Muscle of leg (tissue), 11 donors: ENCODE data around the gene STX11. TPM values are rescaled to one million over a fixed set of nuclear protein-coding genes. Genes with fewer than 3 reads are reported as not detected.
A peak's percentile ranks its signal among the peaks of the same experiment; 100 is the strongest.
"Not testable (repeated sequence)": the region's sequence is repeated elsewhere in the genome, so short reads cannot be mapped to it uniquely, and the experiment has no call there.

Experiments used
- DNase-seq: peaks from one replicate; pipeline ENCODE4 v3.0.0; 2013
- H3K27ac ChIP-seq: one replicate; pipeline ENCODE4 v1.5.1; 2013; ENCODE audit warnings: mild to moderate bottlenecking, low read length, control low read depth
- H3K27me3 ChIP-seq: one replicate; pipeline ENCODE4 v1.6.1; 2013; ENCODE audit warnings: low read length; ENCODE audit not compliant: control insufficient read depth, insufficient read depth
- H3K36me3 ChIP-seq: one replicate; pipeline ENCODE4 v1.6.1; 2013; ENCODE audit warnings: low read length; ENCODE audit not compliant: control insufficient read depth, insufficient read depth
- H3K4me1 ChIP-seq: one replicate; pipeline ENCODE4 v1.6.1; 2013; ENCODE audit warnings: low read length; ENCODE audit not compliant: control insufficient read depth, insufficient read depth
- H3K4me3 ChIP-seq: one replicate; pipeline ENCODE4 v1.5.1; 2013; ENCODE audit warnings: low read length, control low read depth
- H3K9me3 ChIP-seq: replicated peaks from 2 replicates; pipeline ENCODE4 v1.6.1; 2013; ENCODE audit warnings: low read depth, low read length; ENCODE audit not compliant: control insufficient read depth
- WGBS: methylation state at CpG from one replicate; pipeline ENCODE4 v1.1.5; 2013; ENCODE audit warnings: missing lambda C conversion rate; ENCODE audit not compliant: insufficient coverage; 5-methylcytosine and 5-hydroxymethylcytosine counted together
- polyA plus RNA-seq, 8 donors: library from polyadenylated mRNA; unstranded; fragments of 120-200 nt; gene quantifications; one replicate each; pipeline versions ENCODE4 v1.2.1 to v1.2.3, GENCODE V29; 2013; ENCODE audit warnings: inconsistent platforms in 1 of 8, low replicate concordance in 1 of 8; ENCODE audit not compliant: insufficient read length in 8 of 8, insufficient read depth in 1 of 8
- total RNA-seq: library from RNA; stranded (reverse); fragments of 120-200 nt; gene quantifications from one replicate; pipeline ENCODE4 v1.2.4, GENCODE V29; 2013

STX11 gene
- total and polyA plus RNA-seq, 9 donors = 1.2 to 3.3 (median 2.3) TPM

GRCh38 chr6:144180354-144180753 is 30.0 kb downstream of the STX11 start:
- not testable (repeated sequence) for H3K9me3 ChIP-seq, DNase-seq, H3K4me3 ChIP-seq, H3K4me1 ChIP-seq, H3K36me3 ChIP-seq, H3K27me3 ChIP-seq, H3K27ac ChIP-seq
- WGBS = no CpG with 5 or more reads among the region's 1 CpG

GRCh38 chr6:144181639-144182038 is 31.3 kb downstream of the STX11 start:
- Histone ChIP-seq H3K27ac (no peak overlapping the region), H3K4me1 (no peaks in the 10 kb centered on the region), H3K36me3 (peaks cover 2% of the 10 kb centered on the region), H3K9me3 (no peaks in the 10 kb centered on the region), H3K4me3 (no peak overlapping the region), H3K27me3 (no peaks in the 10 kb centered on the region)
- 80% methylated on average over 1 of the region's 2 CpGs for WGBS
- DNase-seq = no peak

DNA sequence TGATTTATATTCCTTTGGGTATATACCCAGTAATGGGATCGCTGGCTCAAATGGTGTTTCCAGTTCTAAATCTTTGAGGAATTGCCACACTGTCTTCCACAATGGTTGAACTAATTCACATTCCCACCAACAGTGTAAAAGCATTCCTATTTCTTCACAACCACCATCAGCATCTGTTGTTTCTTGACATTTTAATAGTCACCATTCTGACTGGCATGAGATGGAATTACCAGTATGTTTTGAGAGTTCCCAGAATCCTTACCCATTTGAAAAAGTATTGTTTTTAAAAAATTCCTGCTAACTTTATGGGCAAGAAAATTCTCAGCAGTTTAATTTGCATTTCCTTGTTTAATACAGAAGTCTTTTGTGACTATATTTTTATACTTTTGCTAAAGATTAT is 33.9 kb downstream of the STX11 start:
- not testable (repeated sequence) for H3K27ac ChIP-seq, DNase-seq, H3K27me3 ChIP-seq, H3K4me1 ChIP-seq, H3K4me3 ChIP-seq, H3K9me3 ChIP-seq
- peaks cover 14% of the 10 kb centered on the region for H3K36me3 ChIP-seq
- no CpG with 5 or more reads among the region's 1 CpG for WGBS

DNA sequence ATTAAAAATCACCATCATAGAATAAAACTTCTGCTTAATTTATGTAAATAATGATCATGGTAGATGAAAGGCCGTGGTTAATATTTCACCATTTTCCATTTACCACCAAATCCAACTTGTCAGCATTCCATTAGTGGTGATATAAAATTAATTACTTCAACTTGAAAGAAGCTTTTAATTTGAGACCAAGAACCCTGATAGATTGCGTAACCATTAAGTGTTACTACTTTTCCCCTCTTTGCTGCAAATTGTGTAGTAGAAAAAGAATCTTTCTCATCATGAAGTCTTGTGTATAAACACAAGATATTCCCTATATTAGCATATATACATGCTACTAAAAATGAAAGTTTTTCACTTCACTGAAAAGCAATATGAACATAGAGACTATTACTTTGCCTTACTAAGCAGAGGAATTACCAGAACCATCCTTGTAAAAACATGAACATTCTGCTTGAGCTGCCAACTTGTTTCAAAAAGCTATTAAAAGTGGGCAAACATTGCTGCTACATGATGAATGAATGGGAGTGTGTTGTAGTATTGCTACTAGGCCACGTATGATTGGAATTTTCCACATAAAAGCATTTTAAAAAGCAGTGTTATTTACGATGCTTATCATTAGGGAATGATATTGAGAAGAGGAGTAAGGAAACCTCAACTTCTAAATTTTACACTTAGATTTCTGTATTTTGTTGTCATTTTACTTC is 35.0 kb downstream of the STX11 start:
- Histone ChIP-seq H3K4me3 (no peak overlapping the region), H3K9me3 (no peaks in the 10 kb centered on the region), H3K4me1 (no peaks in the 10 kb centered on the region), H3K27ac (no peak overlapping the region), H3K27me3 (no peaks in the 10 kb centered on the region), H3K36me3 (peaks cover 14% of the 10 kb centered on the region)
- no CpG with 5 or more reads among the region's 4 CpGs for WGBS
- no peak for DNase-seq

- no peak for DNase-seq
- peaks cover 3% of the 10 kb centered on the region for H3K4me1 ChIP-seq
- 61% methylated on average over 78 of the region's 79 CpGs for WGBS
- no peaks in the 10 kb centered on the region for H3K9me3 ChIP-seq
- no peak overlapping the region for H3K27ac ChIP-seq
- no peak overlapping the region for H3K4me3 ChIP-seq
- H3K27me3 ChIP-seq = no peaks in the 10 kb centered on the region
- H3K36me3 ChIP-seq = peaks cover 14% of the 10 kb centered on the region
These were observed 36.7 kb downstream of the STX11 start for GRCh38 chr6:144186817-144187625.

GRCh38 chr6:144189351-144189750 is 39.0 kb downstream of the STX11 start:
- Histone ChIP-seq H3K27me3 (no peaks in the 10 kb centered on the region), H3K9me3 (no peaks in the 10 kb centered on the region), H3K4me1 (peaks cover 3% of the 10 kb centered on the region), H3K36me3 (peaks cover 14% of the 10 kb centered on the region), H3K27ac (peak overlapping the region; percentile 49), H3K4me3 (no peak overlapping the region)
- DNase-seq = peak; percentile 40

GRCh38 chr6:144190080-144190479 is 39.8 kb downstream of the STX11 start:
- Histone ChIP-seq H3K9me3 (no peaks in the 10 kb centered on the region), H3K36me3 (peaks cover 14% of the 10 kb centered on the region), H3K27ac (peak overlapping the region; percentile 45), H3K4me3 (no peak overlapping the region), H3K4me1 (peaks cover 3% of the 10 kb centered on the region), H3K27me3 (no peaks in the 10 kb centered on the region)
- DNase-seq = no peak
- WGBS = no CpG with 5 or more reads among the region's 3 CpGs

DNA sequence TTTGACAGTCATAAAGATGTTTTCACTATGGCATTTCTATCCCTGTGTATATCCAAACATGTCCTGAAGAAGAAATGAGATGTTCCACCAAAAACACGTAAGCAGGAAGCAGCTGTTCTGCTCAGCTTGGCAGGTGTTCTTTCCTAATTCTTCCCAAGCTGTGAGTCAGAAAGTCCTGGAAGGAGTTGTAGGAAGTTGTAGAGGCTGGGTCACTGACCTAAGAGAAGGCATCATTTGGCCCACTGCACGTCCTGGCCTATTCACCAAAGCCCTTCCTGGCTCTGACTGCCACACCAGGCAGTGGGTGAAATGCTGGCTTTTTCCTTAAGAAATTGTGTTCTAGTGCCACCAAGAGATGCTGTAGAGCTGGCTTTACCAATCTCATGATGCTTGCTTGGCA is 40.3 kb downstream of the STX11 start:
- 7% methylated on average over 2 of the region's 2 CpGs for WGBS
- Histone ChIP-seq H3K27ac (peak overlapping the region; percentile 45), H3K9me3 (no peaks in the 10 kb centered on the region), H3K27me3 (no peaks in the 10 kb centered on the region), H3K4me1 (peaks cover 3% of the 10 kb centered on the region), H3K4me3 (no peak overlapping the region), H3K36me3 (peaks cover 14% of the 10 kb centered on the region)
- peak; percentile 87 for DNase-seq

- WGBS = no CpG with 5 or more reads among the region's 2 CpGs
- H3K27me3 ChIP-seq = no peaks in the 10 kb centered on the region
- DNase-seq = no peak
- no peak overlapping the region for H3K27ac ChIP-seq
- H3K9me3 ChIP-seq = no peaks in the 10 kb centered on the region
- no peak overlapping the region for H3K4me3 ChIP-seq
- no peaks in the 10 kb centered on the region for H3K36me3 ChIP-seq
- peaks cover 3% of the 10 kb centered on the region for H3K4me1 ChIP-seq
These were observed 42.9 kb downstream of the STX11 start for GRCh38 chr6:144193181-144193580.

GRCh38 chr6:144194293-144194810 is 44.0 kb downstream of the STX11 start:
- WGBS = 17% methylated on average over 7 of the region's 7 CpGs
- Histone ChIP-seq H3K4me1 (peaks cover 3% of the 10 kb centered on the region), H3K27ac (no peak overlapping the region), H3K9me3 (no peaks in the 10 kb centered on the region), H3K27me3 (no peaks in the 10 kb centered on the region), H3K4me3 (no peak overlapping the region), H3K36me3 (no peaks in the 10 kb centered on the region)
- DNase-seq = no peak
